HG02759 (cell line): ENCODE data around the gene DENND1B.
"Not testable (repeated sequence)": the region's sequence is repeated elsewhere in the genome, so short reads cannot be mapped to it uniquely, and the experiment has no call there.

Experiments
- ATAC-seq: cut with Tn5 transposase; IDR thresholded peaks from one replicate; pipeline ENCODE4 v1.9.1; 2021; ENCODE audit warnings: mild to moderate bottlenecking, moderate library complexity; ENCODE audit not compliant: unreplicated experiment

The DENND1B gene

DNA sequence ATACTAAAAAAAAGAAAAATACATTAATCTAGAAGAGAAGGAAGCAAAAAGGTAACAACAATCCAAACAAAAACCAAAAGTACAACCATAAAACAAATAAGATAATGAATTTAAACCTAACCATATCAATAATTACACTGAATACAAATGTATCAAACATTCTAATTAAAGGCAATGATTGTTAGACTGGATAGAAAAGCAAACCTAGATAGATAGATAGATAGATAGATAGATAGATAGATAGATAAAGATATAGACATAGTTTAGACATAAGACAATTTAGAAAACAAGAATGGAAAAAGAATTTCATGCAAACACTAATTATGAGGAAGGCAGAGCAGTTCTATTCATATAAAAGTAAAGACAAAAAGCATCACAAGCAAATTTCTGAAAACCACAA lies 24.9 kb downstream of the DENND1B start:
- no peak for ATAC-seq

DNA sequence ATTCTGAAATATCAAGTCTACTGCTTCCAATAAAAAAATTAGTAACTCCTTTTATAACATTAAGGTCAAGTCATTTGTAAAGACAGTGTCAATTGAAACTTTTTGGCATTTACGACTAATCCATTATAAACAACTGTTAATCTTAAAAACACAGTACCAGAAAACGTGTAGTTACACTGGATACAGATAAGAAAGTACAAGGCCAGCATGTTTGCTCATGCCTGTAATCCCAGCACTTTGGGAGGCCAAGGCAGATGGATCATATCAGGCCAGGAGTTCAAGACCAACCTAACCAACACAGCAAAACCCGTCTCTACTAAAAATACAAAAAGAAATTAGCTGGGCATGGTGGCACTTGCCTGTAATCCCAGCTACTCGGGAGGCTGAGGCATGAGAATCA lies 29.4 kb downstream of the DENND1B start:
- ATAC-seq, result no peak

DNA sequence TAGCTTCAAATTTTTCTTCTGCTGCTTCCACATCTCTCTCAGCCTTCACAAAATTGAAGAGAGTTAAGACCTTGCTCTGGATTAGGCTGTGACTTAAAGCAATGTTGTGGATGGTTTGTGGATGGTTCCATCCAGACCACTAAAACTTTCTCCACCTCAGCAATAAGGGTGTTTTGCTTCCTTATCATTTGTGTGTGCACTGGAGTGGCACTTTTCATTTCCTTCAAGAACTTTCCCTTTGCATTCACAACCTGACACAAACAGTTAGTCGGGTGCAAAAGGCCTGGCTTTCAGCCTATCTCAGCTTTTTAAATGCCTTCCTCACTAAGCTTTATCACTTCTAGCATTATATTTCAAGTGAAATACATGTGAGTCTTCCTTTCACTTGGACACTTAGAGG lies 30.3 kb downstream of the DENND1B start:
- no peak for ATAC-seq

DNA sequence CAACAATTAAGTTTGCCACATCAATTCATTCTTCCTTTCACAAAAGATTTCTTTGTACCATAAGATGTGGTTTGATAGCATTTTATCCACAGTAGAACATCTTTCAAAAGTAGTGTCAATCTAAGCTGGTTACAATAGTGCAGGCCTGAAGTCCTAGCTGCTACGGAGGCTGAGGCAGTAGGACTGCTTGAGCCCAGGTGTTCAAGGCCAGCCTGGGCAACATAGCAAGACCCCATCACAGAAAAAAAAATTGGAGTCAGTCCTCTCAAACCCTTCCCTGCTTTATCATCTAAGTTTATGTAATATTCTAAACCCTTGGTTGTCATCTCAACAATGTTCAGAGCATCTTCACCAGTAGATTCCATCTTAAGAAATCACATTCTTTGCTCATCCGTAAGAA lies 31.7 kb downstream of the DENND1B start:
- ATAC-seq, result no peak

DNA sequence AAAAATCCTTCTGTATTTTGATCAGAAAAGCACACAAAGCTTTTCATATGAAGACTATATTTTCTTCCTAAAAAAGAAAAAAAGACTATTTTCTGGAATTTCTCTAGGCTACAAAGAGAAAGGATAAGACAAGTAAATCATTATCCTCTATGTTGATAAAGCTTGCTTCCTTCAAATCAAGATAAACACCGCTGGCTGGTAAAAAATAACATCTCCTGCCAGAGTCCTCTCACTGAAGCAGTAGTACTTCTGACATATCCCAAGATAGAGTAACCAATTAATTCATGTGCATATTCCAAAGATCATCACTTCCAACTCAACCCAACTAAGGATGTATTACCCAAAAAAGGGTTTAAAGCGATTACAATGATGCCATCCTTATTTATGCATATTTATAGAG lies 34.3 kb downstream of the DENND1B start:
- no peak for ATAC-seq

DNA sequence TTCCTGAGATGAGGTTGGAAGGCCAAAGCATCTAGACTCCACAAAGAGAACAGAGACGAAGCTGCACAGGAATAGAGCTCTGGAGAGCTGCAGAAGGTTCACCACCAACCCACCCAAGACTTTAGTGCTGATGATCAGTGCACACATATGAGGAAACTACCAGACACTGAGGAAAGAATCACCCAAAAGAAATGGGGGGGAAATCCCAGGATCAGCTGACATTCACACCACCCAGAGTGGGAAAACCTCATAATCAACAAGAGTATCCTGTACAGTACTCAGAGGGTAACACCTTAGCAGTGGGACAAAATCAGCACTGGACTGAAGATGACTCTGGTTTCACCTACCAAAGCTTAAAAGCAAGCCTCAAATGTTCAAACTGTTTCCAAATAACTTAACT lies 36.4 kb downstream of the DENND1B start:
- no peak for ATAC-seq

DNA sequence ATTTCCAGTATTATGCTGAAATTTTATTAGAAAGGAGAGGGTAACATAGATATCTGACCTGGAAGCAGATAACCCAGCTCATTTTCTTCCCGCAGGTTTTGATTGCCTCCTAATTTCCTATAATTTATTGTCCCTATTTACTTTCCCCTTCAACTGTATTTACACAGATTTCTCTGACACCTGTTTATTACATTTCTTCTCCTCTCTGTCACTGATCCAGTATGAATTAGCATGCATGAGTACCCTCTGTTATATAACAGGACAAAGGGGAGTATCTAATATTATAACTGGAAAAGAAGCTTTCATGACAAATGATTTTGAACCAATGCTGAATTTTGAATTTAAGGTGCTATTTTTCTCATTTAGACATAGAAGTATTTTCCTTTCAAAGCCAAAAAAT lies 37.4 kb downstream of the DENND1B start:
- no peak for ATAC-seq

DNA sequence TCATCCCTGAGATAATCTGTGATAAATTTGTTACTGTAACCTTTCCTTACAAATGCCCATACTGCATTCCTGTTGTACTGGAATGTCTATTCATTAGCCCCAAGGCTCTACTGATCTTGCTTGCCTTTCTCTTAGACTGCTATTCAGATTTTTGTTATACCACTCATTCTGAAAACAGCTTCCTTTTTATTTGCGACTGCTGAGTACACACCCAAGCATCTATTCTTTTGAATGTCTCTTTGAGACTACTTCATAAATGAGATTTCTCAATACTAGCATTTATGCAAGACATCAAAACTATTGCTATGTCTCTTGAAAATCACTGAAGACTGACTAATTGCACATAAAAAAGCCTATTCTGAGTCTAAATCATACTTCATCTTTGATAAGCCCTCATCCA lies 38.6 kb downstream of the DENND1B start:
- no peak for ATAC-seq

DNA sequence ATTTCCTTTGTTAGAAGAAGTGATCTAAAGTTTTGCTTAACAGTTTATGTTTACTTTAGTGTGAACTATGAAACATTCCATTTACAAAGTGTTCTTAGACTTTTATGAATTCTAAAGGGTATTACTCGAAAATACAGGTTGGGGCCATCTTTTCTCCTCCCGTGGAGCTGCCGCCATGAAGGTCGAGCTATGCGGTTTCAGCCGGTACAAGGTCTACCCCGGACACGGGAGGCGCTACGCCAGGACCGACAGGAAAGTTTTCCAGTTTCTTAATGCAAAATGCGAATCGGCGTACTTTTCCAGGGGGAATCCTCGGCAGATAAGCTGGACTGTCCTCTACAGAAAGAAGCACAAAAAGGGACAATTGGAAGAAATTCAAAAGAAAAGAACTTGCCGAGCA lies 39.8 kb downstream of the DENND1B start:
- ATAC-seq, result no peak

DNA sequence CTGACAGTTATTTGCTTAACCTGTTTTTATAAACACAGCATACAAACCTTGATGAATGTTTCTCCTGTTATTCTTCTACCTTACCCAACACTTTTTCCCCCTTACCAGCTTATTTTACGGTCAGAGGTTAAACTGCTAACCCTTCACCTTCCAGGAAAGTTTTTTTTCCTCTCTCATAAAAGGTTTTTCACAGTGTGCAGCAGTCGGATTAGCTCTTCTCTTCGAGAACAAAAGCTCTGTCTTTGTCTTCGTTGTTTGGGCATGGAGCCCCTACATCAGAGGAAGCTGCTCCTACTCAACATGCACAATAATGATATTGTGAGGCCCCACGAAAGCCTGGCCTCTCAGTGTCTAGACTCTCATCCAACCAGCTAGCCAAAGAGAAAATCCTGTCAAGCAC lies 42.0 kb downstream of the DENND1B start:
- no peak for ATAC-seq

DNA sequence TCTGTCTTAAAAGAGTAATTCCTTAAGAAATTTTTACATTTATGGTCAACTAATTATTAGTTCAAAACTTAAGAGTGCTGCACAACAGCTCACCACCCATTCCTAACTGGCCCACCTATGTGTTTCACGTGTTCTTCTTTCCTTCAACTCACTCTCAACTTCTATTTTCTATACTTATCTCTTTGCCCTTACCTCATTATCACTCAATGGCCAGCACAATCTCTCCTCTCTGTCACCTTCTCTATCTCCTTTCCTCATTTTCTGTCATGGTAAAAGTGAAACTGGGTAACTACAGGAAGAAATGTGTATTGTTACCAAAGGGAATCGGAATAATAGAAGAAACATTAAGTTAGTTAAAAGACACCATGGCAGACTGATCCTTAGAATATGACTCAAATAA lies 43.1 kb downstream of the DENND1B start:
- no peak for ATAC-seq

DNA sequence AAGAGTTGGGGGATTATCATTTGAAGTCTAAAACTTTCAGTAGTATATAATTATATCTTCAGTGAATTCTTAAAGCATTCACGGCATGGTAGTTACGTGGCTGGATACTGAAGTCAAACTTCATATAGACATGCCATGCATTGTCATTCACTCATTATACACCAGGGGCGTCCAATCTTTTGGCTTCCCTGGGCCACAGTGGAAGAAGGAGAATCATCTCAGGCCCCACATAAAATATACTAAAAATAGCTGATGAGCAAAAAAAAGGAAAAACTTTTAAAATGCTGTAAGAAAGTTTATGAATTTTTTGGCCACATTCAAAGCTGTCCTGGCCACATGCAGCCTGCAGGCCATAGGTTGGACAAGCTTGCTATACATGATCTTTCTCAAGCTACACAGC lies 43.8 kb downstream of the DENND1B start:
- no peak for ATAC-seq

DNA sequence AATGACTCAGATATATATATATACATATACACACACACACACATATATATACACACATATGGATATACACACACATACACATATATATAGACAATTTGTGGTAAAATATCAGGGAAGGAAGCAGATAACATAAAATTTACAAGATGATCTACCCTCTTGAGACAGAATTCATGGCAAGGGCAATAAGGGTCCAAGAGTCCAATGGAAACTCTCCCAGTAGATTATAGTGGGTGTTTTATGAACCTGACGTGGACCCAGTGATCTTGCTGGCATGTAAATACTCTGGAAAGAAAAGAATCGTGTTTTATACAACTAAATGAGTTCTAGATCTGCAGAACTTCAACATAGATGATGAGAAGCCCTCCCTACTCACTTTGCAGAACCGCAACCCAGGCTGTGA lies 49.3 kb downstream of the DENND1B start:
- ATAC-seq, result no peak

DNA sequence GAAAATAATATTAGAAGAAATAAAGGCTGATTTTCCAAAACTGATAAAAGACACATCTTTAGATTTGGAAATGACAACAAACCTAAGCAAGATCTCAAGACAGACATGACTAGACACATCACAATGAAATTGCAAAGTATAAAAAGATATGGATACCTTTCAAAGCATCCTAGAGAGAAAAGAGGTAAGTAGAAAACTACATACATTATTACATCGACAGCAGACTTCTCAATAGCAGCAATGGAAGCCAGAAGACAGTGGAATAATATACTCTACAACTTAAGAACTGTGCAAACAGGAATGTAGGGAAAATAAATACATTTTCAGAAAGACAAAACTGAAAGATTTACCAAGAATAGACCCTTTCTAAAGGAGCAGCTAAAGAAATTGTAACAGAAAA lies 50.2 kb downstream of the DENND1B start:
- ATAC-seq, result no peak

DNA sequence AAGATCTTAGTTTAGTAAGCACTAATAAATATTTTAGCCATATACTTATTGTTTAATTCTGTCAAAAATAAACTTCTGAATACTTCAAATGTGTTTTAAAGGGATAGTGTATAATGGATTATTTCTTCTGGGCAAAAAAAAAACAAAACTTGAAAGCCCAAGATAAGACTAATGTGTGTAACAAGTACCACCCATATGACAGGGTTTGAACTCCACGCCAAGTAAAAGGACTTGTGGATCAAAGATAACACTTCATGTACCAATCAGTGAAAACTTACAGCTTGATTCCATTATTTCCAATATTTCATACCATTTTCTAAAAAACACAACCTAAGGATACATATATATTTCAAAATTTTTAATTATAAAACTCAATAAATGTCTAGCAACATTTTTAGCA lies 59.5 kb downstream of the DENND1B start:
- no peak for ATAC-seq

DNA sequence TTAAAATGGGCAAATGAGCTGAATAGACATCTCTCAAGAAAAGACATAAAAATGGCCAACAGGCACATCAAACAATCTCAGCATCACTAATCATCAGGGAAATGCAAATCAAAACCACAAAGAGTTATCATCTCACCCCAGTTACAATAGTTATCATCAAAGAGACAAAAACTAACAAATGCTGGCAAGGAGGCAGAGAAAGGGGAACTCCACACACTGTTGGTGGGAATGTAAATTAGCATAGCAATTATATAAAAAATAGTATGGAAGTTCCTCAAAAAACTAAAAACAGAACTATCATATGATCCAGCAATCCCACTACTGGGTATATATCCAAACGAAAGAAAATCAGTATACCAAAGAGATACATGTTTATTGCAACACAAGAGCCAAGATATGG lies 68.7 kb downstream of the DENND1B start:
- no peak for ATAC-seq

DNA sequence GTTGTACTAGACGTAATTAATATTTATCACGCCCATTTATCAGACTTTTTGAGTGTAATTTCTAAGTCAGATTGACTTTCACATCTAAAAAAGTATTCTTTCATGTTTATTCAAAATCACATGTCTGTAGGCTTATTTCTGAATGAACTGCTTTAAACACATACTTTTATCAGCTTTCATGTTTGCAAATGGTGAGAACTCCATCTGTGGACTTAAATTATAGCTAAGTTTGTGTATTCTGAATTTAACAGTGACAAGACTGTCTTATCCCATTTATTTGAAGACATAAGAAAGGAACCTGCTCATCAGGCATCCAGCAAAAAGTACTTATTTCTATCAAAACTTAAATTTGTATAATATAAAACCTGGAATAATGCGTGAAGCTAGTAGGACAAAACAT lies 69.3 kb downstream of the DENND1B start:
- no peak for ATAC-seq

DNA sequence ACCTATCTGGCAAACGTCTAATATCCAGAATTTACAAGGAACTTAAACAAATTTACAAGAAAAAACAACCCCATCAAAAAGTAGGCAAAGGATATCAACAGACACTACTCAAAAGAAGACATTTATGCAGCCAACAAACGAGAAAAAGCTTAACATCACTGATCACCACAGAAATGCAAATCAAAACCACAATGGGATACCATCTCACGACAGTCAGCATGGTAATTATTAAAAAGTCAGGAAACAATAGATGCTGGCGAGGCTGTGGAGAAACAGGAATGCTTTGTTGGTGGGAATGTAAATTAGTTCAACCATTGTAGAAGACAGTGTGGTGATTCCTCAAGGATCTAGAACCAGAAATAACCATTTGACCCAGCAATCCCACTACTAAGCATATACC lies 74.6 kb downstream of the DENND1B start:
- not testable (repeated sequence) for ATAC-seq

DNA sequence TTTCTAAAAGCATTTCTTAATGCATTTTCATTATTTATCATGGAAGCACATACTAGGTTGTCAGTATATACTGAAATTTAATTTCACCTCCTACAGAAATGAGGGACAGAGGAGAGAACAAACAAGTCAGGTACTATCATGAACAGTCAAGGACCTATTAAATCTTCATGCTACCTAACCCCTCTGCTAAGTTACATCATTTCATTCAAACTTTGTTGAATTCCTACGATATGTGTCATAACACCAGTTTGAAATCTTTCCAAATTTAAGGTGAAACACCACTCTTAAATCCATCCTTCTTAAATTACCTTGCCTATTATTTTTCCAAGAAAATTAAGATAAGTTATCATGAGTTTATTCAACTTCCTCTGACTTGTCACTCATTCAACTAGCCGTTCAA lies 78.9 kb downstream of the DENND1B start:
- no peak for ATAC-seq

DNA sequence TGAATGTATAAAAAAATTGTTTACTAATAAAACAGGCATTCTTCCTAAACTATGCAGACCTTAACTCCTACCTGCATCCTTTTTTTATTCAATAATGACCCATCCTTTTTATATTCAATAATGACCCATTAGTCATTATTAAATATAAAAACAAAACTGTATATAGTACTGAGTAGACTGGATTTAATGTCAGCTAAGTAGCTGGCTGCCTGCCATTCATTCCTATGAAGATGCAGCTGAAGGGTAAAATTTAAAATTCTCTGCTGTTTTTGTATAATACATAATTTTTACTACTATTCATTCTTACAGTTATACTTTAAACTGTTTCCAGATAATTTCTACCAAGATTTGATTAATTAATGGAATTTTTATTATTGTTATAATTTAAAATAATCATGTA lies 79.3 kb downstream of the DENND1B start:
- no peak for ATAC-seq

DNA sequence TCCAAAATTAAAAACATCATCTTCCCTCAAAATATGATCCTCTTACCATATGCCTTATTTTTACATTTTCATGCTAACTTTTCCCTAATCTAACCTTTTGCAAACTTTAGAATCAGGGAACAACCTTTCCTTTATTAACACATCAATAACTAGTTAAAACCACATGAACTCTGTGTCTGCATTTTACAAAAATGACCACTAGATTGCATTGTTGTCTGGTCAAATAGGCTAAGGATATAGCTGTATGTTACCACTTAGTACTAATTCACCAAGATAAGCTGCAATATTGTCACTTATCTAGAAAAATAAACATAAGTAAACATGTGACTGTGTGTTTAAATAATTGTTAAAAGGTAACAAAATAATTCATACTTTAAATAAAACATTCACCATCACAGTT lies 82.3 kb downstream of the DENND1B start:
- no peak for ATAC-seq

DNA sequence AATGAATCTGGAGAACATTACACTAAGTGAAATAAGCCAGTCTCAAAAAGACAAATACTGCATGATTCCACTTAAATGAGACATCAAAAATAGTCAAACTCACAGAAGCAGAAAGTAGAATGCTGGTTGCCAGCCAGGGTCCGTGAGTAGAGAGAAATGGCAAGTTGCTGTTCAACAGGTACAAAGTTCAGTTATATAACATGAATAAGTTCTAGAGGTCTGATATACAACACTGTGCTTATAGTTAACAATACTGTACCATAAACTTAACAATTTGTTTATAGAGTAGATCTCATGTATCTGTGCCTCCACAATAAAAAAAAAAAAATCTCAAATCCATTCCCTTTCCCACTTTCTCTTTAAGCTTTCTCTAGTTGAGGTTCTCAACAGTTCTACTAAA lies 83.5 kb downstream of the DENND1B start:
- no peak for ATAC-seq

DNA sequence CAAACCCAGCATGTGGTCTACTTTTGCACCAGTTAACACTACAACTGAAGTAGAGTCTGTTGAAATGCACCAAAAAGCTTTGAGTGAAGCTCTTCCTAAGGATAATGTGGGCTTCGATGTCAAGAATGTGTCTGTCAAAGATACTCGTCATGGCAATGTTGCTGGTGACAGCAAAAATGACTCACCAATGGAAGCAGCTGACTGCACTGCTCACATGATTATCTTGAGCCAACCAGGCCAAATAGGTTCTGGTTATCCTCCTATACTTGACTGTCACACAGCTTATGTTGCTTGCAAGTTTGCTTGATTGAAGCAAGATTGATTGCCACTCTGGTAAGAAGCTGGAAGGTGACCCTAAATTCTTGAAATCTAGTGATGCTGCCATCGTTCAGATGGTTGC lies 85.2 kb downstream of the DENND1B start:
- ATAC-seq, result no peak

DNA sequence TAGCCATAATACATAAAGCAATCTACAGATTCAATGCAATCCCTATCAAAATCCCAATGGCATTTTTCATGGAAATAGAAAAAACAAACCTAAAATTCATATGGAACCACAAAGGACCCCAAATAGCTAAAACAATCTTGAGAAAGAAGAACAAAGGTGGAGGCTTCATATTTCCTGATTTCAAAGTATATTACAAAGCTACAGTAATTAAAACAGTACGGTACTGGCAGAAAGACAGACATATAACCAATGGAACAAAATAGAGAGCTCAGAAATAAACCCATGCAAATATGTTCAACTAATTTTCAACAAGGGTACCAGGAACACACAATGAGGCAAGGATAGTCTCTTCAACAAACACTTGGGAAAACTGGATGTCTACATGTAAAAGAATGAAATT lies 87.0 kb downstream of the DENND1B start:
- no peak for ATAC-seq
